HG03280 (cell line): ENCODE data around the gene EXOC3L1.
A peak's percentile ranks its signal among the peaks of the same experiment; 100 is the strongest.

Experiments
- ATAC-seq: cut with Tn5 transposase; IDR thresholded peaks from one replicate; pipeline ENCODE4 v1.9.1; 2021; ENCODE audit warnings: mild to moderate bottlenecking, moderate library complexity; ENCODE audit not compliant: unreplicated experiment

EXOC3L1 gene

DNA sequence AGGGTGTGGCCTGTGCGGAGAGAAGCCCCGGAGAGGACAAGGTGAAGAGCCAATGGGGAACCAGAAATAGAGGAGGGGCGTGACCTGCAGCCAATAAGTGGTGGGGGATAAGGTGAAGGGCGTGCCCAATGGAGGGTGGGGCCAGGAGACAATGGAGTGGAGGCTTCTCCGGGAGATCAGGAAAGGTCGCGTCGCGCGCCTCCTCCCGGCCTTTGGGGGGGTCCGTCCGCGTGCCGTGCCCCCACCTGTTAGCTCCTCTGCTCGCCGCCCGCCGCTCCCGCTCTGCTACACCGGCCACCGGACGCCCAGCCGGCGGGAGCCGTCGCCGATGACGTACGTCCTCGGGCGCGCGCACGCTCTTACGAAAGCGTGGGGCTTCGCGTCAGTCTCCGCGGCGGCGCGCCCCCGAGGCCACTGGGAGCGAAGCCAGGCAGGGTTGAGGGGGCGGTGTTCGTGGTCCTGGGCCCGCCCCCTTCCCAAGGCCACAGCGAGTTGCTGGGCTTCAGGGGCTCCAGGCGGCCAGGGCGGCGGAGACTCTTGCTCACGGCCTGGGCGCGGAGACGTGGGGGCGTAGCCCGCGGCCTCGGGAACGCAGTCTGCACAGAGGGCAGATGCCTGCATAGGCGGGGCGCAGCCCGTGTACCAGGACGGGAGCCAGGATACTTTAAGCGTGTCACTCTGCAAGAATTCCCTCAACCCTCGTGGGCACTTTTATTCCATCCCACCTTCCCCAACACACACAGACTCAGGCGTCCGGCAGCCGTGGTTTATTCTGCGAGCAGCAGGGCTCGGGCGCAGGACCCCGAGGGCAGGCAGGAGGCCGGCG is 6.1 kb downstream of the EXOC3L1 start, which contains the start of gene MATCAP1:
TSS of gene MATCAP1 (minus strand) at position 337 of the 826 bp plus-strand sequence. CDS start 3,353 bp downstream, outside the sequence.
- ATAC-seq = peak; percentile 92

DNA sequence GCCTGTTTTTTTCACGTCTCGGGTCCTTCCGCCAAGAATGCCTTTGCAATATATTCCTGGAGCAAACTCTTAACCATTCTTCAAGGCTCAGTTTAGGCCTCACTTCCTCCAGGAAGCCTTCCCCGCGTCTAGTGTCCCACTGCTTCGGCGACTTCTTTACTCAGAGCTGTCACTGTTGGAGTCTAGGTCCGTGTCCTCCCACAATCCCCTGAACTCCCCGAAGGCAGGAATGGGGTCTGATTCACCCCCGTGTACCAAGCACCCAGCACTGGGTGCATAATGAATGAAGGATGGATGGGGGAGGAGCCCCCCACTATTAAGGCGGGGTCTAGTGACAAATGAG is 6.7 kb downstream of the EXOC3L1 start:
- ATAC-seq = no peak

DNA sequence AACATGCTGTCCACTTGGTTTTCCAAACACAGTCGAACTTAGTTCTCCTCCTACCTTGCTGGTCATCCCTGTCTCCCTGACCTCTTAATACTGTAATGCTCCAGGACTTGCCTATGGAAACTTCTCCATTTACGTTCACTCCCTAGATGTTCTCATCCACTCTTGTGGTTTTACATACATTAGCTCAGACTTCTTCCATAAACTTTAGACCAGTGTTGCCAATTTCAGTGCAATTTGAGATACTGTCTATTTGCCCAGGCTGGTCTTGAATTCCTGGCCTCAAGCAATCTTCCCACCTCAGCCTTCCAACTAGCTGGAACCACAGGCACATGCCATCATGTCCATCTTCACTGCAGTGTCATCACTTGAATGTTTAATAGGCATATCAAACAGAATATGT is 7.6 kb downstream of the EXOC3L1 start:
- ATAC-seq = no peak

DNA sequence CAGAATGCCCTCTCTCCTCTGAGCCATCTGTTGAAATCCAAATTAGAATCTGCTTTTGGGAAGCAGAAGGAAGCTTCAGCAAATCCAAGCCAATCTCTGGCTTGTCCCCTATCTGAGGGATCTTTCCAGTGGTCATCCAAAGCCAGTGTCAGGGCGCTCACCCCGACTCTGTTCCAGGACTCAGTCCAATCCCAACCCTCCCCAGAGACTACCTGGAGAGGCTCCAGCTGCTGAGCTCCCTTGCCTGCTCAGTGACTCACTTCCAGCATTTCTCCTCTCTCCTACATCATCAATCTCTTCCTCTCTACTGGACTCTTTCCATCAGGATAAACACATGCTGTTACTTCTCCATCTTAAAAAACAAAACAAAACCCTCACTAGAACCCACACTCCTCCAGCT is 8.6 kb downstream of the EXOC3L1 start:
- no peak for ATAC-seq

DNA sequence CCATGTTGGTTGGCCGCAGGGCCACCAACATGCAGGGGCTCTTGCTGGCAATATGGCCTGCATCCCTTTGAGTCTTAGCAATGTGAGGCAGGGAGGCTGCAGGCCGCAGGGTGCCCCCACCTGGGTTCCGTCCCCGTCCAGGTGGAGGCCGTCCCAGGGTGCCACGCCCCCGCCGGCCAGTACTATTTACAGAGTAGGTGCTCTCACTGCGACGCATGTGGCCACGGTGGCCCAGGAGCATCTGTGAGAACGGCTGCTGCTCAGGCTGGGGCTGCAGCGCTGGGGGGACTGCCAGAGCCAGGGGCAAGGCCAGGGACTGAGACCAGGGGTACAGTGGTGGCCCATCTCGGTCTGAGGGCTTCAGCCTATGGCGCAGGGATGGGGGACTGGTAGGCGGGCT is 9.8 kb downstream of the EXOC3L1 start:
- ATAC-seq = no peak

DNA sequence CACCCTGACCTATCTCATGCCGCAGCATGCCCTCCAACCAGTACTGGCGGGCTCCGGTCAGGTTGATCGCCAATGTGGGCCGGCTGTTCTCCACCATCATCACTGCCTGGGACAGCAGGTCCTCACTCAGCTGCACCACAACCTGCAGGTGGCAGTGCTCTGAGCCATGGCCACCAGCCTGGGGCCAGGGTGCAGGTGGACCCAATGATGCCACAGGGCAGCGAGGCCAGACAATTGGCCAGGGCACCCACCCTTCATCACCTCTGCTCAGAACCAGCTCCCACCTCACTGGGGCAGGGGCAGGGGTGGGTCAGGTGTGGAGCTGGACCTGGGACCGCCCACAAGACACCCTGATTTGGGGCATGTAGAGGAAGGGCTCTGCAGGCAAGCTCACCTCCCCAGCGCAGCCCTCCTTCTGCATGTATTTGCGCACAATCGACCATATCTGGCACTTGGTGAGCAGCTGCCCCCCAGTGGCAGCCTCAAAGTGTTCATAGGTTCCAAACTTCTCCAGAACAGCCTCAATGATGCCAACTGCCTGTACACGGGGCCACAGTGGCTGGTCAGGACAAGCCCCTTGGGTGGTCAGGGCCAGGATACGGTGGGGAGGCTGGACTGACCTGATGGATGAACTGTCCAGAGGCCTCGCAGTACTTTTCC is 10.4 kb downstream of the EXOC3L1 start:
- no peak for ATAC-seq

DNA sequence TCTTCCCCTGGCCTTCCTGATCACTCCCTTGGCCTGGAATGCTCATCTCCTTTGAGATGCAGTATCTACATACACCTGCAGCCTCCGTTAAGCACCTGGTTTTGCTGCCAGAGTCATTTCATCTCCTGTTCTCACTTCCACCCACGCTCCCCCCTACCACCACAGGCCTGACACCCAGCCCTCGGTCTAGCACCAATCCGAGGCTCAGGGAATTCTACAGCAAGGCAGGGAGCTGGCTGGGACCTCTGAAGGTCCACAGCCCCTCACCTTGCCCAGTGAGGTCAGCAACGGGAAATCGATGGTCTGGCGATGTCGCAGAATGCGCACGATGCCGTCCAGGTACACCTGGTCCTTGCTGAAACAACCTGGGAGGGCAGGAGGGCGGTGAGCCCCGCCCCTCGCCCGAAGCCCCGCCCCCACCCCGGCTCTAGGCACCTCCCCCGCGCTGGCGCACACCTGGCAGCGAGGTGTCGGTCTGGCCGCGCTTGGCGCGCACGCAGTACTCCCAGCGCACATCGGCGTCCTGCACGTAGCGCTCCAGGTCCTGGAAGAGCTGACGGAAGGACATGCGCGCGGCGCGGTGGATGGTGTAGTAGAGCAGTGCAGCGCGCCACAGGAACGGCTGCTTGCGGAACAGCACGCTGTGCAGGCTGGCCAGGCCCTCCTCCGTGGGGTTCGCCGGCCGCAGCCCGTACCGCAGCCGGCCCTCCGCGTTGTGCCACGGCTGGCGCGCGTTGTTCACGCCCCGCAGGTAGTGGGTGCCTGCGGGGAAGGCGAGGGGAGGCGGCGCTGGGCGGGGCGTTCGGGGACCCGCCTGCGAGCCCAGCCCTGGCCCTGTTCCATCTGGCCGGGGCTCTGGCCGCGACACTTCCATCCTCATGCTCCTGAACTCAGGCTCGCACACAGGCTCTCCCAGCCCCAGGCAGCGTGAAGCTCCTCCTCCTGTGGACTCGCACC is 11.9 kb downstream of the EXOC3L1 start:
- ATAC-seq = no peak

DNA sequence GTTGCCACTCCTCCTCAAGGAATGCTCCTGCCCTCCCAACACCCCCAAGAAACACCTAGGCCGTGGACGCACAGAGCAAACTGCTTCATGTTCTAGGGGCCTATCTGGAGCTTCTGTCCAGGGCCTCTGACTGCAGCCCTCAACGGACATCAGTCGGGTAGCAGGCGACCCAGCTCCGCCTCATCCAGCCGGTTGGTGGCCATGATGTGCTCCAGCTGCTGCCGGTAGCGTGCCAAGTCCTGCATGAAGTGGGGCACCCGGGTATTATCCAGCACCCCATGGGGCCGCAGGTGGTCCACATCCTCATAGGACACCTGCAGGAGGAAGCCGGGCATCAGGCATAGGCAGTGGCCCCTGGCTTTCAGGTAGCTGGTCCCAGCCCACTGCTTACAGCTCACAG is 13.3 kb downstream of the EXOC3L1 start:
- no peak for ATAC-seq

DNA sequence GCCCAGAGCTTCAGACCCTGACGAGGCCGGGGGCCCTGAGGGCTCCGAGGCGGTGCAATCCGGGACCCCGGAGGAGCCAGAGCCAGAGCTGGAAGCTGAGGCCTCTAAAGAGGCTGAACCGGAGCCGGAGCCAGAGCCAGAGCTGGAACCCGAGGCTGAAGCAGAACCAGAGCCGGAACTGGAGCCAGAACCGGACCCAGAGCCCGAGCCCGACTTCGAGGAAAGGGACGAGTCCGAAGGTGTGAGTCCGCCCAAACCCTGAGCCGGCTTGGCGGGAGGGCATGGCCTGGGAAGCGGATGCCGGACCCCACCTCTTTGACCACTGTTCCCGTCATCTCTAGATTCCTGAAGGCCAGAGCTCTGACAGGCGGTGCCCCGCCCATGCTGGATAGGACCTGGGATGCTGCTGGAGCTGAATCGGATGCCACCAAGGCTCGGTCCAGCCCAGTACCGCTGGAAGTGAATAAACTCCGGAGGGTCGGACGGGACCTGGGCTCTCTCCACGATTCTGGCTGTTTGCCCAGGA is 15.2 kb downstream of the EXOC3L1 start:
- ATAC-seq = no peak

DNA sequence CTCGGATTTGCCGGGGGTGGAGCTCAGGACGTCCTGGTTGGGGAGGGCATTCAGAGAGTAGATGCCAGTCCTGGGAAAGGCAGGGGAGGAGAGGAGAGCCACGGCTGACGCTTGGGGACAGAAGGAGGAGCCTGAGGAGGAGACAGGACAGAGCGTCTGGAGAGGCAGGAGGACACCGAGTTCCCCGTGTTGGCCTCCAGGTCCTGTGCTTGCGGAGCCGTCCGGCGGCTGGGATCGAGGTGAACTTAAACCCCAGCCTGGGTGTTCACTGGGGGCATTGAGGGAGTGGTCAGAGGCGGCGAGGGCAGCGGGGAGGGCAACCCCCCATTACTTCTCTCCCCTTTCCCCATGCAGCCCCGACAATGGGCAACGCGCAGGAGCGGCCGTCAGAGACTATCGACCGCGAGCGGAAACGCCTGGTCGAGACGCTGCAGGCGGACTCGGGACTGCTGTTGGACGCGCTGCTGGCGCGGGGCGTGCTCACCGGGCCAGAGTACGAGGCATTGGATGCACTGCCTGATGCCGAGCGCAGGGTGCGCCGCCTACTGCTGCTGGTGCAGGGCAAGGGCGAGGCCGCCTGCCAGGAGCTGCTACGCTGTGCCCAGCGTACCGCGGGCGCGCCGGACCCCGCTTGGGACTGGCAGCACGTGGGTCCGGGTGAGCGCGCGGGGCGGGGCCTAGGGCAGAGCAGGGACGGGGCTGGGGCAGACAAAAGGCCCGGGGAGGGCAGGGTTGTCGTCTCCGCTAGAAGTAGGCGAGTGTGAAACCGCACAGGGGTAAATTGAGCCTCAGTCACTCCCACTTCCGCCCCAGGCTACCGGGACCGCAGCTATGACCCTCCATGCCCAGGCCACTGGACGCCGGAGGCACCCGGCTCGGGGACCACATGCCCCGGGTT is 15.9 kb downstream of the EXOC3L1 start:
- ATAC-seq = peak; percentile 33

DNA sequence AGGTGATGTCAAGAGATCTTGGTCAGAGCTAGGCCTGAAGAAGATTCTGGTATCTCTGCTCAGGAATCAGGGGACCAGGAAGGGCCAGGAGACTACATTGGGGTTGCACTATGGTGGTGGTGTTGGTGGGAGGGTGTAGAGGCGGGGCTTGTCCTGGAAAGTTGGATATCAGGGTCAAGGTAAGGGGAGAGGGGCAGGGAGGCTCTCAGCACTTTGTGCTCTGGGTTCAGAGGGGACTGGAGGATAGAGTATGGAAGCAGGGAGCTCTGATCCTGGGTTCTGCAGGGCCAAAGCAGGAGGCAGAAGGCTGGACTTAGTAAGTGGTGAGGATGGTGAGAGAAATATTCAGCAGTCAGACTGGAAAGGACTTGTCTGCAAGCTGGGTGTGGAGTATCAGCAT is 16.6 kb downstream of the EXOC3L1 start:
- no peak for ATAC-seq

DNA sequence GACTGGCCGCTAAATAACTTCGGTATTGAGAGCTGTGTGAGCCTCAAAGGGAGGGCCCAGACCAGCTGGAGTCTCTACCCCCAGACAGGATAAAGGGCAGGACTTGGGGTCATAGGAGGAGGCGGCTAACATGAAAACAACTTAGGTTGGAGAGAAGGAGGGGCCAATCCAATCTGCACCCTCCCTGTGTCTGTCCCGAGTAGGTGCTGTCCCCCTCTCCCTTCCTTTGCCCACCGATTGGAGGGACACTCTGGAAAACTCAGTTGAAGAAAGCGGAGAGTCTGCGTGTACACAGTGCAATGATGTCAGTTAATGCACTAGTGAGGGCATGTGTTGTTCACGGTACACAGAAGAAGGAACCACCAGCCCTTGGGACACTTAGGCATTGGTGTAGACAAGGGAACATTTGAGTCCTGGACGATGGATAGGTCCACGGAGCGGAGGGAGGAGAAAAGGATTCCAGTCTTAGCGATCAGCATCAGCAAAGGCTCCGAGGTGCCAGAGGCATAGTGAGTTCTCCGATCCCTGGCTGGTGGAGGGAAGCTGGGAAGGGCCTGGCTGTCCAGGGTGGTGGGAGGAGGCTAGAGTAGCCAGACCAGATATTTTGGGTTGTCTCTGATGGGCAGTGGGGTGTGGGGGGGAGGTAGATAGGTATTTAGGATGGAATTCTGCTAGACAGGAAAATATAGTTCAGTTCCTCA is 18.8 kb downstream of the EXOC3L1 start:
- ATAC-seq = no peak

DNA sequence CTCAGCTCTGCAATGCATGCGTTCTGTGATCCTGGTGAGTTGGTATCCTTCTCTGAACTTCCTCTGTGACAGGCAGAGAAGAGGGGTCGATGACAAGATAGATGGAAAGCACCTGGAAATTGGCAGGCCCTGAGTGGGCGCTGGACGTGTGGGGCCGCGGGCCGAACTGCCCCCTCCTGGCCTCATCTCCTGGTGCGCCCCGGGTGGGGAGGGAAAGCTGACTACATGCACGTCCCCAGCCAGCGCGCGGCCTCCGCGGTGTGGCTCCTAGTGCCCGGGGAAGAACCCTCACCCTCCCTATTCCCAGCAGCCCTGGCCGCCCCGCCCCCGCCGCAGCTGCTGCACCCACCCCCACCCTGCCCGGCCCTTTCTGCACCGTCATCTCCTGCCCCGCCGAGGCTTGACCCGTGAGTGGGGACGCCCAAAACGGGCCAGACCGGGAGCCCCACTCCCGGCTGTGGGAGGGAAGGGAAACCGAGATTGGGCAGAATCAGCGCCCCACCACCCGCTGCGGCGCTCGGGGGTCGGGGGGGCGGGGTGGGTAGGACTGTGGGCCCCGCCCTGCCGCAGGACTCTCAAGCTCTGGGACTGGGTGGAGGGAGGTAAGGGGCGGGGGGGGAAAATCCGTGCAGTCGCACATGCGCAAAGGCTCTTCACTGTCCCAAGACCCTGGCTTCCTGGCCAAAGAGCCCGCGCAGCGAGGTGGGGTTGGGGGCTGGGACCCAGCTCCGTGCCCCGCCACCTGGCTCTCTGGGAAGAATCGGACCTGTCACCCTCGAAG is 19.6 kb downstream of the EXOC3L1 start, which contains the start of gene NOL3:
TSS of gene NOL3 (plus strand) at position 371 of the 781 bp plus-strand sequence.
- ATAC-seq = peak; percentile 36

DNA sequence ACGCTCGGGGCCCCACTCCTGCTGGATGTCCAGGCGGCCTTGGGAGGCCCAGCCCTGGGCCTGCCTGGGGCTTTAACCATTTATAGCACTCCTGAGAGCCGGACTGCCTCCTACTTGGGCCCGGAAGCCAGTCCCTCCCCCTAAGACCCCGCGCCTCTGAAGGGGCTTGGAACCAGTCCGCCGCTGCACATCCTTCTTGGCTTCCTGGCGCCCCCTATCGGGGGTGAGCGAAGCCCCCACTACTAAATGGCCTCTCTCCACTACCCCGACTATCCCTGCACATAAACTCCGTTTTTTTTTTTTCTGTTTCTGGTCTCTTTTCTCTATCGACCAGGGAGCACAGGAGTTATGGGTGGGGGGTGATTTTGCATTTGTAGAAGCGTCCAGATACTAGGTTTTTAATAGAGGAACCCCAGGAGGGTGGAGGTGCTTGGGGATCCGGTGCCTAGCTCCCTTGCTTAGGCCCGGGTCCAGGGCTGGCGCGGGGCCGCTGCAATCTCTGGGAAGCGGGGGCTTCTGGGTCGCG is 20.2 kb downstream of the EXOC3L1 start:
- no peak for ATAC-seq

DNA sequence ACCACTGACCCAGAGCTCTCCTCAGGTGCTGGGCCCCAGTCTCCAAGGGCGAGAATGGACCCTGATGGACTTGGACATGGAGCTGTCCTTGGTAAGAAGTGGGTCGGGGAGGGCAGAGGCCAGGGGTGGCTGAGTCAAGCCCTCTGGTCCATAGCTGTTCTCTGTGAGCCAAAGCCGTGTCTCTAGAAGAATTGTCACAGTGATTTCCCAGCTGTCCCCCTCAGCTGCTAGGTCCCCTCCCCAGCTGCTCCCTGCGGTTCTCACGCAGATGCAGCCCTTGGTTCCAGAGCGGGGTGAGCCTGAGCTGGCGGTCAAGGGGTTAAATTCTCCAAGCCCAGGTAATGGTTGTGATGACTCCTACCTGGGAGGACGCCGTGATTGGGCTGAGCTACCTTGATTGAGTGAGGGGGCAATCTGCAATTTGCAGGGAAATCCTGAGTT is 20.9 kb downstream of the EXOC3L1 start:
- no peak for ATAC-seq

DNA sequence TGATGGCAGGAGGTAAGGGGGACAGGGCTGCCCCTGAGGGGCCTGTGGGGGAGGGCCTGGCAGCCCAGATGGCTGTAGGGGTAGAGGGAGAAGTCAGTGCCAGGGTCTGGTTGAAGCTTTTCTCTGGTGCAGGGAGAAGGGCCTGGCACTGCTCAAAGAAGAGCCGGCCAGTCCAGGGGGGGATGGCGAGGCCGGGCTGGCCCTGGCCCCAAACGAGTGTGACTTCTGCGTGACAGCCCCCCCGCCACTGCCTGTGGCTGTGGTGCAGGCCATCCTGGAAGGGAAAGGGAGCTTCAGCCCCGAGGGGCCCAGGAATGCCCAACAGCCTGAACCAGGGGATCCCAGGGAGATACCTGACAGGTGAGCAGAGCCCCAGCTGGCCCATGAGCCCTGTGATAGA is 22.3 kb downstream of the EXOC3L1 start:
- ATAC-seq = no peak

DNA sequence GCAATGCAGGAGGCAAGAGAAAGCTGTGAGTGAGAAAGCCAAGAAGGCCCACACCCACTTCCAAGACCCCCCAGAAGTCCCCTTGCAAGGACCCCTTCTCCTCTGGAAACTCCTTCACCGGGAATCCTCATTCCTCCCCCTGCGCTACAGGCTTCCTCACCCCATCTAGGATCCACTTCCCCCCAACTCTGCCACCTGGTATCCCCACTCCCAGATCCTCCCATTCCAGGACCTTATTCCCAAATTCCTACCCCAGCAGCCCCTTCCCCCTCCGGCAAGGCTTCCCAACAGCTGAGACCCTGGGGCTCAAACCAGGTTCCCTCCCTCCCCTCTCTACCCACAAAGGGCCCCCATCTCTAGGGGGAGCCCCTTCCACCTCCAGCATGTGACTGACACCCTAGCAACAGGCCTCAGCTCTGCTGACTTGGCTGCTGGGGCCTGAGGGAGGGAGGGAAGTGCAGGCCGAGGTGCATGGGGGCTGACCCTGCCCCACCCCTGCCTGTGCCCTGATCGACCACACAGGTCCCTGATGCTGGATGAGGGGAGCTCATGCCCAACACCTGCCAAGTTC is 23.3 kb downstream of the EXOC3L1 start:
- no peak for ATAC-seq

DNA sequence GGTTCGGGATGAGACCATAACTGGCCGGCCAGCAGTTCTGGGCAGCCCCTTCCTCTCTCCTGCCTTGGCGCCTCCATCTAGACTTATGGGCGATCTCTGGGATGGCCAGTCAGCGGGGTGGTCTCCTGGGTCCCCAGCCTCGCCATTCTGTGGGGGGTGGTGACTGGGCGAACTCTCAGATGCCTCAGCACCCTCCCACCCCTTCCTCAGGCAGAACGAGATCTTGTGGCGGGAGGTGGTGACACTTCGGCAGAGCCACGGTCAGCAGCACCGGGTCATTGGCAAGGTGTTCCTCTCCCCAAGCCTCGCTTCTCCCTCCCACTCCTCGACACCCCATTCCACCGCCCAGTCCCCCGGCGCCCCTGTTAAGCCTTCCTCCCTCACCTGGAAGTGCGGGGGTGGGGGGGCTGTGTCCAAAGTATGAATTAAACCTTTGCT is 23.8 kb downstream of the EXOC3L1 start:
- no peak for ATAC-seq
